Measurements from ENCODE around the gene CFD. TPM values are rescaled to one million over a fixed set of nuclear protein-coding genes. Genes with fewer than 3 reads are reported as not detected.

The CFD gene
- total RNA-seq, 2 experiments from 2014 or later, result 2.3 to 2.9 TPM

GRCh38 chr19:824885-825284, 34.6 kb upstream of the CFD start:
- Histone ChIP-seq H3K4me3 (ENCODE audit: low read length) (no peak overlapping the region), H3K36me3 (ENCODE audit: insufficient read depth, low read length) (no peaks in the 10 kb centered on the region), H3K27ac (ENCODE audit: low read depth in 1 of 2, low read length in 2 of 2) (no peak overlapping the region), H3K27me3 (ENCODE audit: control insufficient read depth in 1 of 2, insufficient read depth in 2 of 2, low read length in 2 of 2) (peaks cover 11 to 14% of the 10 kb centered on the region in 2 experiments), H3K4me1 (ENCODE audit: insufficient read depth, low read length) (peaks cover 6% of the 10 kb centered on the region), H3K9me3 (ENCODE audit: control insufficient read depth in 1 of 2, insufficient read depth in 1 of 2, low read length in 2 of 2) (peaks cover 0 to 4% of the 10 kb centered on the region in 2 experiments)
- TF ChIP-seq, protein P1, sequence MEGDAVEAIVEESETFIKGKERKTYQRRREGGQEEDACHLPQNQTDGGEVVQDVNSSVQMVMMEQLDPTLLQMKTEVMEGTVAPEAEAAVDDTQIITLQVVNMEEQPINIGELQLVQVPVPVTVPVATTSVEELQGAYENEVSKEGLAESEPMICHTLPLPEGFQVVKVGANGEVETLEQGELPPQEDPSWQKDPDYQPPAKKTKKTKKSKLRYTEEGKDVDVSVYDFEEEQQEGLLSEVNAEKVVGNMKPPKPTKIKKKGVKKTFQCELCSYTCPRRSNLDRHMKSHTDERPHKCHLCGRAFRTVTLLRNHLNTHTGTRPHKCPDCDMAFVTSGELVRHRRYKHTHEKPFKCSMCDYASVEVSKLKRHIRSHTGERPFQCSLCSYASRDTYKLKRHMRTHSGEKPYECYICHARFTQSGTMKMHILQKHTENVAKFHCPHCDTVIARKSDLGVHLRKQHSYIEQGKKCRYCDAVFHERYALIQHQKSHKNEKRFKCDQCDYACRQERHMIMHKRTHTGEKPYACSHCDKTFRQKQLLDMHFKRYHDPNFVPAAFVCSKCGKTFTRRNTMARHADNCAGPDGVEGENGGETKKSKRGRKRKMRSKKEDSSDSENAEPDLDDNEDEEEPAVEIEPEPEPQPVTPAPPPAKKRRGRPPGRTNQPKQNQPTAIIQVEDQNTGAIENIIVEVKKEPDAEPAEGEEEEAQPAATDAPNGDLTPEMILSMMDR (IDR thresholded peaks at IDR 0.05), result no peak
- Mint-ChIP-seq H3K27me3 (peaks cover 16% of the 10 kb centered on the region), H3K27ac (no peak overlapping the region), H3K4me1 (ENCODE audit: low read depth) (no peaks in the 10 kb centered on the region), H3K9me3 (no peaks in the 10 kb centered on the region), H3K4me3 (no peak overlapping the region), H3K36me3 (ENCODE audit: low read depth) (no peaks in the 10 kb centered on the region)
- POLR2A ChIA-PET, result no interaction called here
- DNase-seq (peak in 1 of 14 experiments; percentile 35), ATAC-seq (ENCODE audit: poor library complexity) (no peak)
- CTCF ChIA-PET, result no interaction called here
- intact Hi-C loops (cut with DNase I, micrococcal nuclease), result no loop called here

DNA sequence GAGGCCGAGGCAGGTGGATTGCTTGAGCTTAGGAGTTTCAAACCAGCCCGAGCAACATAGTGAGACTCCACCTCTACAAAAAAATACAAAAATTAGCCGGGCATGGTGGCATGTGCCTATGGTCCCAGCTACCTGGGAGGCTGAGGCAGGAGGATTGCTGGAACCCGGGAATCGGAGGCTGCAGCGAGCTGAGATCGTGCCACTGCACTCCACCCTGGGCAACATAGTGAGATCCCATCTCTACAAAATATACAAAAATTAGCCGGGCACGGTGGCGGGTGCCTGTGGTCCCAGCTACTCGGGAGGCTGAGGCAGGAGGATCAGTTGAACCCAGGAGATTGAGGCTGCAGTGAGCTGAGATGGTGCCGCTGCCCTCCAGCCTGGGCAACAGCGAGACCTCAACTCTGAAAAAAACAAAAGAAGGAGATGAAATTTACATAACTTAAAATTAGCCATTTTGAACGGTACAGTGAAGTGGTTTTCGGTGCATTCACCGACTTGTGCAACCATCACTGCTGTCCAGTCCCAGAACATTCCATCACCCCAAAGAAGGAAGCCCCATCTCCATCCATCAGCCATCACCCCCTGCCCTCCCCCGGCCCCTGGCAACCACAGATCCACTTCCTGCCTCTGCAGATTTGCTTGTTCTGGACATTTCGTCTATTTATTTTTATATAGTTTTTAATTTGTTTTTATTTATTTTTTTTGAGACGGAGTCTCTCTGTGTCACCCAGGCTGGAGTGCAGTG, 33.4 kb upstream of the CFD start:
- ChIA-PET CTCF (interaction anchor here (0.6 kb wide), 1 partner anchor 1543 kb away, joined by 5 read pairs; no protein-coding TSS in a partner anchor), POLR2A (no interaction called here)
- Histone ChIP-seq H3K4me3 (ENCODE audit: low read length) (no peak overlapping the region), H3K9me3 (ENCODE audit: control insufficient read depth in 1 of 2, insufficient read depth in 1 of 2, low read length in 2 of 2) (peaks cover 0 to 4% of the 10 kb centered on the region in 2 experiments), H3K36me3 (ENCODE audit: insufficient read depth, low read length) (no peaks in the 10 kb centered on the region), H3K27ac (ENCODE audit: low read depth in 1 of 2, low read length in 2 of 2) (no peak overlapping the region), H3K4me1 (ENCODE audit: insufficient read depth, low read length) (peaks cover 6% of the 10 kb centered on the region), H3K27me3 (ENCODE audit: control insufficient read depth in 1 of 2, insufficient read depth in 2 of 2, low read length in 2 of 2) (peaks cover 11 to 16% of the 10 kb centered on the region in 2 experiments)
- intact Hi-C loops (cut with DNase I, micrococcal nuclease), result no loop called here
- H3K4me1 Mint-ChIP-seq (ENCODE audit: low read depth), result no peaks in the 10 kb centered on the region
- H3K4me3 Mint-ChIP-seq, result no peak overlapping the region
- TF ChIP-seq, protein P1 (IDR thresholded peaks at IDR 0.05), result no peak
- DNase-seq (no peak), ATAC-seq (ENCODE audit: poor library complexity) (no peak)
- no peak overlapping the region for H3K27ac Mint-ChIP-seq
- no peaks in the 10 kb centered on the region for H3K9me3 Mint-ChIP-seq
- H3K36me3 Mint-ChIP-seq (ENCODE audit: low read depth), result no peaks in the 10 kb centered on the region
- H3K27me3 Mint-ChIP-seq, result peaks cover 16% of the 10 kb centered on the region

- Mint-ChIP-seq H3K27me3 (peaks cover 16% of the 10 kb centered on the region), H3K27ac (no peak overlapping the region), H3K4me1 (ENCODE audit: low read depth) (no peaks in the 10 kb centered on the region), H3K36me3 (ENCODE audit: low read depth) (no peaks in the 10 kb centered on the region), H3K9me3 (no peaks in the 10 kb centered on the region), H3K4me3 (no peak overlapping the region)
- peaks cover 0 to 4% of the 10 kb centered on the region in 2 experiments for H3K9me3 ChIP-seq (ENCODE audit: control insufficient read depth in 1 of 2, insufficient read depth in 1 of 2, low read length in 2 of 2)
- H3K27ac ChIP-seq (ENCODE audit: low read depth in 1 of 2, low read length in 2 of 2), result no peak overlapping the region
- ChIA-PET CTCF (no interaction called here), POLR2A (no interaction called here)
- peaks cover 11 to 16% of the 10 kb centered on the region in 2 experiments for H3K27me3 ChIP-seq (ENCODE audit: control insufficient read depth in 1 of 2, insufficient read depth in 2 of 2, low read length in 2 of 2)
- H3K4me3 ChIP-seq (ENCODE audit: low read length), result no peak overlapping the region
- ATAC-seq (ENCODE audit: poor library complexity) (no peak), DNase-seq (no peak)
- no peaks in the 10 kb centered on the region for H3K36me3 ChIP-seq (ENCODE audit: insufficient read depth, low read length)
- TF ChIP-seq, protein P1 (IDR thresholded peaks at IDR 0.05), result no peak
- peaks cover 6% of the 10 kb centered on the region for H3K4me1 ChIP-seq (ENCODE audit: insufficient read depth, low read length)
- intact Hi-C loops (cut with DNase I, micrococcal nuclease), result no loop called here
Measured at GRCh38 chr19:827314-827709, 32.2 kb upstream of the CFD start.
